Esophagus squamous epithelium (tissue), 5 donors: ENCODE results near the gene PSORS1C1. TPM values are rescaled to one million over a fixed set of nuclear protein-coding genes. Genes with fewer than 3 reads are reported as not detected.

ENCODE experiments used
- DNase-seq: peaks from one replicate; lab custom pipeline; 2025; lab: John Stamatoyannopoulos, UW
- H3K27ac ChIP-seq, 4 donors: fragments of 200-600 bp; sonication (generic); one replicate each; pipeline ENCODE4 v1.5.1; 2016 to 2019; ENCODE audit warnings: mild to moderate bottlenecking in 1 of 4
- H3K27me3 ChIP-seq, 4 donors: fragments of 200-600 bp; sonication (generic); 1 replicate in 3 of 4; 2 replicates in 1 of 4; pipeline versions ENCODE4 v1.5.1 to v1.6.0; 2017 to 2021; ENCODE audit warnings: antibody characterized with exemption in 1 of 4
- H3K36me3 ChIP-seq, 3 donors: fragments of 200-600 bp; sonication (generic); one replicate each; pipeline ENCODE4 v1.5.1; 2016 to 2019
- H3K4me1 ChIP-seq, 3 donors: fragments of 200-600 bp; sonication (generic); one replicate each; pipeline ENCODE4 v1.5.1; 2017 to 2019
- H3K4me3 ChIP-seq, 4 donors: fragments of 200-600 bp; sonication (generic); 1 replicate in 3 of 4; 2 replicates in 1 of 4; pipeline ENCODE4 v1.5.1; 2016 to 2019; ENCODE audit warnings: mild to moderate bottlenecking in 2 of 4, moderate library complexity in 1 of 4
- H3K9me3 ChIP-seq, 3 donors: fragments of 200-600 bp; sonication (generic); one replicate each; pipeline ENCODE4 v1.5.1; 2016 to 2019
- POLR2A ChIP-seq, 4 donors: fragments of 450-650 bp; IDR thresholded peaks; one replicate each; pipeline ENCODE4 v1.6.1; 2017; ENCODE audit warnings: antibody characterized with exemption in 4 of 4, mild to moderate bottlenecking in 4 of 4, moderate library complexity in 3 of 4
- WGBS, 2 donors: methylation state at CpG; one replicate each; pipeline ENCODE4 v1.1.5; 2018; 5-methylcytosine and 5-hydroxymethylcytosine counted together
- intact Hi-C: fragments of 100-400 bp; cut with DNase I; formaldehyde crosslinking; loops from one replicate; pipeline ENCODE4 v1.15.0; 2022
- total RNA-seq, 4 donors: library from RNA; depleted of rRNA; stranded (reverse); fragments of >200 nt; gene quantifications; one replicate each; pipeline ENCODE4 v1.1.0, GENCODE V29; 2016
- TF ChIP-seq, protein P1 (sequence below), 6 experiments: fragments of 450-650 bp in 4 of 6; fragments of 200-600 bp in 2 of 6; sonication (generic) in 2 of 6; IDR thresholded peaks; one replicate each; pipeline ENCODE4 v1.5.1; 2016 to 2019; ENCODE audit warnings: antibody characterized with exemption in 6 of 6, mild to moderate bottlenecking in 4 of 6, moderate library complexity in 4 of 6
- donor health status: DM: yes; HTN: yes; CAD: no.

The PSORS1C1 gene
- total RNA-seq, 4 donors from 2014 or later: 0.06 to 2.7 (median 1.2) TPM

GRCh38 chr6:31125586-31126363 lies 11.2 kb downstream of the PSORS1C1 start:
- DNase-seq: no peak
- no peak for TF ChIP-seq POLR2A (IDR thresholded peaks at IDR 0.05)
- TF ChIP-seq, protein P1, sequence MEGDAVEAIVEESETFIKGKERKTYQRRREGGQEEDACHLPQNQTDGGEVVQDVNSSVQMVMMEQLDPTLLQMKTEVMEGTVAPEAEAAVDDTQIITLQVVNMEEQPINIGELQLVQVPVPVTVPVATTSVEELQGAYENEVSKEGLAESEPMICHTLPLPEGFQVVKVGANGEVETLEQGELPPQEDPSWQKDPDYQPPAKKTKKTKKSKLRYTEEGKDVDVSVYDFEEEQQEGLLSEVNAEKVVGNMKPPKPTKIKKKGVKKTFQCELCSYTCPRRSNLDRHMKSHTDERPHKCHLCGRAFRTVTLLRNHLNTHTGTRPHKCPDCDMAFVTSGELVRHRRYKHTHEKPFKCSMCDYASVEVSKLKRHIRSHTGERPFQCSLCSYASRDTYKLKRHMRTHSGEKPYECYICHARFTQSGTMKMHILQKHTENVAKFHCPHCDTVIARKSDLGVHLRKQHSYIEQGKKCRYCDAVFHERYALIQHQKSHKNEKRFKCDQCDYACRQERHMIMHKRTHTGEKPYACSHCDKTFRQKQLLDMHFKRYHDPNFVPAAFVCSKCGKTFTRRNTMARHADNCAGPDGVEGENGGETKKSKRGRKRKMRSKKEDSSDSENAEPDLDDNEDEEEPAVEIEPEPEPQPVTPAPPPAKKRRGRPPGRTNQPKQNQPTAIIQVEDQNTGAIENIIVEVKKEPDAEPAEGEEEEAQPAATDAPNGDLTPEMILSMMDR (IDR thresholded peaks at IDR 0.05): no peak
- no peaks in the 10 kb centered on the region for H3K9me3 ChIP-seq
- intact Hi-C loops: no loop called here
- peak overlapping the region in 3 of 4 donors; percentile 21 to 57 (median 28) for H3K27ac ChIP-seq
- peaks cover 0 to 3% (median 0%) of the 10 kb centered on the region in 4 donors for H3K27me3 ChIP-seq
- H3K36me3 ChIP-seq: no peaks in the 10 kb centered on the region
- no peak overlapping the region for H3K4me3 ChIP-seq
- peaks cover 4 to 73% (median 23%) of the 10 kb centered on the region in 3 donors for H3K4me1 ChIP-seq
- WGBS, 2 donors: 36 to 49% methylated on average over 6 to 9 of the region's 12 CpGs

- WGBS, 2 donors: 58 to 64% methylated on average over 14 of the region's 16 CpGs
- no peaks in the 10 kb centered on the region for H3K36me3 ChIP-seq
- no peak for DNase-seq
- H3K27ac ChIP-seq: peak overlapping the region in 2 of 4 donors; percentile 5 to 57
- intact Hi-C loops: no loop called here
- peaks cover 0 to 3% (median 0%) of the 10 kb centered on the region in 4 donors for H3K27me3 ChIP-seq
- TF ChIP-seq, protein P1 (IDR thresholded peaks at IDR 0.05): no peak
- no peak for TF ChIP-seq POLR2A (IDR thresholded peaks at IDR 0.05)
- peaks cover 4 to 73% (median 23%) of the 10 kb centered on the region in 3 donors for H3K4me1 ChIP-seq
- H3K9me3 ChIP-seq: no peaks in the 10 kb centered on the region
- H3K4me3 ChIP-seq: no peak overlapping the region
Measured at GRCh38 chr6:31126396-31127175, 12.0 kb downstream of the PSORS1C1 start.

DNA sequence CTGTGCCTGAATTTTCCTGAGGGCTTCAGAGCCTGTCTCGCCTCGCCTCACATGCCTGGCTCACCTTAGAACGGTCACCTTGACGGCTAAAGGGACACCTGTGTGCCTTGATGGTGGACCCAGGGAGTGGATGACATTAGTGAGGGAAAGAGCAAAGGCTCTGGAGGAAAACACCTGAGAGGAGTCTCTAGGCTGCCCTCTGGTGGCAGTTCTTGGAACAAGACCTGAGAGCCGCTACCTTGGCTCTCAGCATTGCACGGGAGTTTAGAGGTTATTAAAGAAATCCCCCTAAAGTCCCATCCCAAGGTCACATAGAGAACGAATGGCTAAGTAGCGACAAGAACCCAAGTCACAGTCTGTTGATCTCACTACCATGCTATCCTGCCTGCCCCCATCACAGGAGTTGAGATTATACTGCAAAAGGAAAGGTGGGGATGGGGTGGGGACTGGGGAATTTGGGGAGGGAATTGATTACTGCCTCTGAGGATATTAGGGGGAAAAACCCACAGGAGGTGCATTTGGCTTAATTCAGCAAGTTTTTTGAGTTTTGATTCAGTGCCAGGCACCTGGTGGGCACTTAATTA lies 13.6 kb downstream of the PSORS1C1 start:
- TF ChIP-seq, protein P1 (IDR thresholded peaks at IDR 0.05): peak; percentile 63 to 87 (median 77)
- no peak for TF ChIP-seq POLR2A (IDR thresholded peaks at IDR 0.05)
- H3K4me1 ChIP-seq: peaks cover 4 to 61% (median 17%) of the 10 kb centered on the region in 3 donors
- H3K4me3 ChIP-seq: no peak overlapping the region
- peaks cover 0 to 3% (median 0%) of the 10 kb centered on the region in 4 donors for H3K27me3 ChIP-seq
- intact Hi-C loops: no loop called here
- H3K27ac ChIP-seq: no peak overlapping the region
- H3K9me3 ChIP-seq: no peaks in the 10 kb centered on the region
- 3 to 8% methylated on average over 3 to 8 of the region's 8 CpGs for WGBS, 2 donors
- no peaks in the 10 kb centered on the region for H3K36me3 ChIP-seq
- DNase-seq: no peak

DNA sequence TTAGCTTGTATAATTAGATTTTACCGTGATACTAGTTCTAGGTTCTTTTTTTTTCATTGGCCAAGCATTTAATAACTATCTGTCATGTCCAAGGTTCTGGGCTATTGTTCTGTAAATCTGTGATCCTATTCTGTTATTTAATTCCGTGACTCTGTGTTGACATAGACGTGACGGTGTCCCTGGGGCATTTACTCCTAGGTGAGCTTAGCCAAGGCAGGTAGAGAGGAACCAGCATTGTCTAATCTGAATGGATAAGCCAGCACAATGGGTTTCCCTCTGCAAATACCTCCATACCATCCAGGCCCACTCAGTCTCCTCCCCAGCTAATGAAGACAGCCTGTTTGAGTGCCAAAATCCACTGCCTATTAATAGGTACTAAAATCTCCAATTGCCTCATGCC lies 14.5 kb downstream of the PSORS1C1 start:
- Histone ChIP-seq H3K4me1 (peaks cover 4 to 53% (median 17%) of the 10 kb centered on the region in 3 donors), H3K36me3 (no peaks in the 10 kb centered on the region), H3K27ac (no peak overlapping the region), H3K27me3 (peaks cover 0 to 3% (median 0%) of the 10 kb centered on the region in 4 donors), H3K4me3 (no peak overlapping the region), H3K9me3 (no peaks in the 10 kb centered on the region)
- intact Hi-C loops: no loop called here
- WGBS, 2 donors: 39 to 58% methylated on average over 4 of the region's 4 CpGs
- TF ChIP-seq, protein P1 (IDR thresholded peaks at IDR 0.05): no peak
- TF ChIP-seq POLR2A (IDR thresholded peaks at IDR 0.05): no peak
- DNase-seq: no peak
